ENCODE data around the gene TXNL1. TPM values are rescaled to one million over a fixed set of nuclear protein-coding genes. Genes with fewer than 3 reads are reported as not detected.
"Not testable (repeated sequence)": the region's sequence is repeated elsewhere in the genome, so short reads cannot be mapped to it uniquely, and the experiment has no call there.

The TXNL1 gene
- total RNA-seq (2014; rRNA removed; shearing (Covaris generic)), result 57.8 and 63.0 TPM in 2 replicates

- Histone ChIP-seq H3K9me3 (replicated peaks) (no peaks in the 10 kb centered on the region), H3K27ac (peak within 1 kb of the TSS; percentile 77), H3K27me3 (no peaks in the 10 kb centered on the region), H3K4me3 (peak within 1 kb of the TSS; percentile 78), H3K36me3 (no peaks in the 10 kb centered on the region), H3K4me1 (no peaks in the 10 kb centered on the region)
- peak; percentile 96 to 97 for DNase-seq
Observed at GRCh38 chr18:56638232-56639103, at the start of gene TXNL1. Gene TXNL1, minus strand, starts transcription at chr18:56638592. Its CDS starts 152 bp downstream, at chr18:56638440.

- no peak overlapping the region for H3K4me3 ChIP-seq
- H3K27ac ChIP-seq, result no peak overlapping the region
- no peaks in the 10 kb centered on the region for H3K9me3 ChIP-seq (replicated peaks)
- no peak for DNase-seq
- H3K4me1 ChIP-seq, result no peaks in the 10 kb centered on the region
- no peaks in the 10 kb centered on the region for H3K36me3 ChIP-seq
- H3K27me3 ChIP-seq, result no peaks in the 10 kb centered on the region
Observed at GRCh38 chr18:56684277-56684676, 45.9 kb upstream of the TXNL1 start.

GRCh38 chr18:56678836-56679565 lies 40.6 kb upstream of the TXNL1 start:
- Histone ChIP-seq H3K4me3 (no peak overlapping the region), H3K27ac (no peak overlapping the region), H3K9me3 (replicated peaks) (no peaks in the 10 kb centered on the region), H3K4me1 (no peaks in the 10 kb centered on the region), H3K27me3 (no peaks in the 10 kb centered on the region), H3K36me3 (no peaks in the 10 kb centered on the region)
- no peak for DNase-seq

- no peaks in the 10 kb centered on the region for H3K27me3 ChIP-seq
- H3K27ac ChIP-seq, result no peak overlapping the region
- H3K4me3 ChIP-seq, result no peak overlapping the region
- no peak for DNase-seq
- no peaks in the 10 kb centered on the region for H3K36me3 ChIP-seq
- no peaks in the 10 kb centered on the region for H3K4me1 ChIP-seq
- no peaks in the 10 kb centered on the region for H3K9me3 ChIP-seq (replicated peaks)
Observed at GRCh38 chr18:56676639-56677038, 38.2 kb upstream of the TXNL1 start.

- no peaks in the 10 kb centered on the region for H3K9me3 ChIP-seq (replicated peaks)
- no peak overlapping the region for H3K27ac ChIP-seq
- no peak for DNase-seq
- no peaks in the 10 kb centered on the region for H3K4me1 ChIP-seq
- no peaks in the 10 kb centered on the region for H3K36me3 ChIP-seq
- H3K4me3 ChIP-seq, result no peak overlapping the region
- H3K27me3 ChIP-seq, result no peaks in the 10 kb centered on the region
Observed at GRCh38 chr18:56672981-56673380, 34.6 kb upstream of the TXNL1 start.

GRCh38 chr18:56672391-56672790 lies 34.0 kb upstream of the TXNL1 start:
- no peak for DNase-seq
- Histone ChIP-seq H3K4me1 (no peaks in the 10 kb centered on the region), H3K27ac (no peak overlapping the region)

GRCh38 chr18:56662902-56663301 lies 24.5 kb upstream of the TXNL1 start:
- DNase-seq, result no peak
- Histone ChIP-seq H3K4me1 (no peaks in the 10 kb centered on the region), H3K9me3 (replicated peaks) (no peaks in the 10 kb centered on the region), H3K27me3 (no peaks in the 10 kb centered on the region), H3K27ac (no peak overlapping the region), H3K36me3 (no peaks in the 10 kb centered on the region), H3K4me3 (no peak overlapping the region)

More at GRCh38 chr18:56672391-56672790, 34.0 kb upstream of the TXNL1 start:
- H3K9me3 ChIP-seq (replicated peaks), result no peaks in the 10 kb centered on the region
- H3K36me3 ChIP-seq, result no peaks in the 10 kb centered on the region
- no peaks in the 10 kb centered on the region for H3K27me3 ChIP-seq
- H3K4me3 ChIP-seq, result no peak overlapping the region

GRCh38 chr18:56662502-56662901 lies 24.1 kb upstream of the TXNL1 start:
- no peaks in the 10 kb centered on the region for H3K36me3 ChIP-seq

GRCh38 chr18:56662063-56662408 lies 23.6 kb upstream of the TXNL1 start:
- DNase-seq, result no peak
- H3K4me3 ChIP-seq, result no peak overlapping the region
- H3K36me3 ChIP-seq, result no peaks in the 10 kb centered on the region
- no peaks in the 10 kb centered on the region for H3K4me1 ChIP-seq
- H3K27me3 ChIP-seq, result no peaks in the 10 kb centered on the region
- H3K27ac ChIP-seq, result no peak overlapping the region
- H3K9me3 ChIP-seq (replicated peaks), result no peaks in the 10 kb centered on the region

More at GRCh38 chr18:56662502-56662901, 24.1 kb upstream of the TXNL1 start:
- H3K4me1 ChIP-seq, result no peaks in the 10 kb centered on the region
- no peak for DNase-seq
- H3K27me3 ChIP-seq, result no peaks in the 10 kb centered on the region
- no peaks in the 10 kb centered on the region for H3K9me3 ChIP-seq (replicated peaks)
- no peak overlapping the region for H3K27ac ChIP-seq
- H3K4me3 ChIP-seq, result no peak overlapping the region

- H3K27ac ChIP-seq, result no peak overlapping the region
- no peak for DNase-seq
- H3K4me1 ChIP-seq, result no peaks in the 10 kb centered on the region
- no peaks in the 10 kb centered on the region for H3K9me3 ChIP-seq (replicated peaks)
- no peak overlapping the region for H3K4me3 ChIP-seq
- no peaks in the 10 kb centered on the region for H3K36me3 ChIP-seq
- no peaks in the 10 kb centered on the region for H3K27me3 ChIP-seq
Observed at GRCh38 chr18:56661360-56662062, 23.1 kb upstream of the TXNL1 start.

GRCh38 chr18:56660655-56661054 lies 22.3 kb upstream of the TXNL1 start:
- H3K27me3 ChIP-seq, result no peaks in the 10 kb centered on the region
- H3K4me1 ChIP-seq, result no peaks in the 10 kb centered on the region
- H3K4me3 ChIP-seq, result no peak overlapping the region
- H3K9me3 ChIP-seq (replicated peaks), result no peaks in the 10 kb centered on the region
- H3K36me3 ChIP-seq, result no peaks in the 10 kb centered on the region
- DNase-seq, result no peak
- no peak overlapping the region for H3K27ac ChIP-seq

GRCh38 chr18:56659111-56659510 lies 20.7 kb upstream of the TXNL1 start:
- Histone ChIP-seq H3K27me3 (no peaks in the 10 kb centered on the region), H3K9me3 (replicated peaks) (no peaks in the 10 kb centered on the region), H3K4me3 (no peak overlapping the region), H3K27ac (no peak overlapping the region), H3K4me1 (no peaks in the 10 kb centered on the region), H3K36me3 (no peaks in the 10 kb centered on the region)
- DNase-seq, result no peak

- H3K27me3 ChIP-seq, result no peaks in the 10 kb centered on the region
- H3K4me3 ChIP-seq, result no peak overlapping the region
- no peak for DNase-seq
- no peaks in the 10 kb centered on the region for H3K4me1 ChIP-seq
- H3K9me3 ChIP-seq (replicated peaks), result no peaks in the 10 kb centered on the region
- no peaks in the 10 kb centered on the region for H3K36me3 ChIP-seq
- no peak overlapping the region for H3K27ac ChIP-seq
Observed at GRCh38 chr18:56658261-56658660, 19.9 kb upstream of the TXNL1 start.

GRCh38 chr18:56654280-56654679 lies 15.9 kb upstream of the TXNL1 start:
- H3K4me3 ChIP-seq; DNase-seq; H3K27me3 ChIP-seq; H3K9me3 ChIP-seq (replicated peaks); H3K36me3 ChIP-seq; H3K4me1 ChIP-seq; H3K27ac ChIP-seq: not testable (repeated sequence)

- no peaks in the 10 kb centered on the region for H3K36me3 ChIP-seq
- no peak for DNase-seq
- no peak overlapping the region for H3K4me3 ChIP-seq
- no peaks in the 10 kb centered on the region for H3K4me1 ChIP-seq
- H3K27me3 ChIP-seq, result no peaks in the 10 kb centered on the region
- H3K9me3 ChIP-seq (replicated peaks), result no peaks in the 10 kb centered on the region
- H3K27ac ChIP-seq, result no peak overlapping the region
Observed at GRCh38 chr18:56652802-56653201, 14.4 kb upstream of the TXNL1 start.
